PFSK-1 (cell line): Measurements from ENCODE around the gene IL22RA2.

Experiments
- FOXP2 ChIP-seq: optimal IDR thresholded peaks from 2 replicates; pipeline ENCODE3; 2011; ENCODE audit warnings: borderline replicate concordance, control low read depth, inconsistent platforms; ENCODE audit not compliant: insufficient read depth; ENCODE audit errors: extremely low read length, extremely low read depth
- POLR2AphosphoS5 ChIP-seq: IDR thresholded peaks from 2 replicates; pipeline ENCODE4 v1.6.1; 2012; ENCODE audit warnings: low read depth, mild to moderate bottlenecking, control low read depth, low read length, moderate library complexity
- SIN3A ChIP-seq: IDR thresholded peaks from 2 replicates; pipeline ENCODE4 v1.6.1; 2012; ENCODE audit warnings: mild to moderate bottlenecking, low read length, moderate library complexity, borderline replicate concordance; ENCODE audit not compliant: insufficient read depth
- TAF1 ChIP-seq: IDR thresholded peaks from 2 replicates; pipeline ENCODE4 v1.6.1; 2012; ENCODE audit warnings: low read length, control low read depth, borderline replicate concordance; ENCODE audit not compliant: insufficient read depth
- TF ChIP-seq, protein P1 (sequence below), 2 experiments: IDR thresholded peaks; 2 replicates each; pipeline versions ENCODE4 v1.6.1 to v1.8.0; 2011 to 2012; ENCODE audit warnings: low read depth in 2 of 2, low read length in 2 of 2, control low read depth in 1 of 2, inconsistent platforms in 1 of 2, mild to moderate bottlenecking in 1 of 2, moderate library complexity in 1 of 2; ENCODE audit not compliant: insufficient read depth in 1 of 2

The IL22RA2 gene

DNA sequence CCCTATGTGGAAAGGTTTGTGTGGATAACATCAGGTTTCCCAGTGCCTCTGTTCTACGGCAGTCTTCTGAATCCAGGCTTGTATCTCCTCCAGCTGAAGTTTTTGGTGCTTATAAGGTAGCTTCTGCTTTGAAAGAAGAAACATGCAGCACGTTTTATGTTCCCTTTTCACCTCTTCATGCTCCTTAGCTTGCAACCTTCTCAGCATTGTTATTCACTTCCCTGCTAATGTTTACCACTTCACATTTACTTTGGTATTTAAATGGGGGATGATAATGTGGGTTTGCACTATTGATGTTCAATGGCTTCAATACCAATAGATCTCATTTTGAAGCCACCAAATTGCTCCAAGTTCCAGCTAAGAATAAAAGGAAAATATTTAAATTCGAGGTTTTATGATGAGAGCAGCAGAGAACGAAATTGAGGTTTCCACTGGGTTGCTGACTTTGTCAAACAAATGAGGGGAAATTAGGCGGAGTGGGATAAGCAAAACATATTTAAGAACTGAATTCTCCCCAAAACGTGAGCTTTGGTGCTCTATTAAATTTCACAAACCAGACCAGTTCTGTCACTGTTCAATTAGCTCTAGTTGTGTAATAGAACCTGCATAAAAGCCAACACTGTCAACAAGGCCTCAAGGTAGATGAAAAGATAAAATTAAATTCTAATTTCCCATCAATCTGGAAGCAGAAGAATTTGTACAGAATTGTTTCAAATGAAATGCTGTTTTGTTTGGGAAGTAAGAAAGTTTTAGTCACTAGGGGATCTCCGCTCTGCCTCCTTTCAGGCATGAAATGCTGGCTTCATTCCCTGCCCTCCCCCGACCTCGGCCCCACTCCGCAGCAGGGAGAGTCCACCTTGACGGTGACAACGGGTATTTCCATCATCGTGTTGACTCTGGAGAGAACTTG lies 1.4 kb downstream of the IL22RA2 start:
- TF ChIP-seq TAF1, result no peak
- TF ChIP-seq FOXP2, result no peak
- TF ChIP-seq, protein P1, sequence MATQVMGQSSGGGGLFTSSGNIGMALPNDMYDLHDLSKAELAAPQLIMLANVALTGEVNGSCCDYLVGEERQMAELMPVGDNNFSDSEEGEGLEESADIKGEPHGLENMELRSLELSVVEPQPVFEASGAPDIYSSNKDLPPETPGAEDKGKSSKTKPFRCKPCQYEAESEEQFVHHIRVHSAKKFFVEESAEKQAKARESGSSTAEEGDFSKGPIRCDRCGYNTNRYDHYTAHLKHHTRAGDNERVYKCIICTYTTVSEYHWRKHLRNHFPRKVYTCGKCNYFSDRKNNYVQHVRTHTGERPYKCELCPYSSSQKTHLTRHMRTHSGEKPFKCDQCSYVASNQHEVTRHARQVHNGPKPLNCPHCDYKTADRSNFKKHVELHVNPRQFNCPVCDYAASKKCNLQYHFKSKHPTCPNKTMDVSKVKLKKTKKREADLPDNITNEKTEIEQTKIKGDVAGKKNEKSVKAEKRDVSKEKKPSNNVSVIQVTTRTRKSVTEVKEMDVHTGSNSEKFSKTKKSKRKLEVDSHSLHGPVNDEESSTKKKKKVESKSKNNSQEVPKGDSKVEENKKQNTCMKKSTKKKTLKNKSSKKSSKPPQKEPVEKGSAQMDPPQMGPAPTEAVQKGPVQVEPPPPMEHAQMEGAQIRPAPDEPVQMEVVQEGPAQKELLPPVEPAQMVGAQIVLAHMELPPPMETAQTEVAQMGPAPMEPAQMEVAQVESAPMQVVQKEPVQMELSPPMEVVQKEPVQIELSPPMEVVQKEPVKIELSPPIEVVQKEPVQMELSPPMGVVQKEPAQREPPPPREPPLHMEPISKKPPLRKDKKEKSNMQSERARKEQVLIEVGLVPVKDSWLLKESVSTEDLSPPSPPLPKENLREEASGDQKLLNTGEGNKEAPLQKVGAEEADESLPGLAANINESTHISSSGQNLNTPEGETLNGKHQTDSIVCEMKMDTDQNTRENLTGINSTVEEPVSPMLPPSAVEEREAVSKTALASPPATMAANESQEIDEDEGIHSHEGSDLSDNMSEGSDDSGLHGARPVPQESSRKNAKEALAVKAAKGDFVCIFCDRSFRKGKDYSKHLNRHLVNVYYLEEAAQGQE (IDR thresholded peaks at IDR 0.05; ENCODE audit: insufficient read depth in 1 of 2, low read depth in 2 of 2, low read length in 2 of 2), result no peak
- no peak for TF ChIP-seq POLR2AphosphoS5
- TF ChIP-seq SIN3A, result no peak

DNA sequence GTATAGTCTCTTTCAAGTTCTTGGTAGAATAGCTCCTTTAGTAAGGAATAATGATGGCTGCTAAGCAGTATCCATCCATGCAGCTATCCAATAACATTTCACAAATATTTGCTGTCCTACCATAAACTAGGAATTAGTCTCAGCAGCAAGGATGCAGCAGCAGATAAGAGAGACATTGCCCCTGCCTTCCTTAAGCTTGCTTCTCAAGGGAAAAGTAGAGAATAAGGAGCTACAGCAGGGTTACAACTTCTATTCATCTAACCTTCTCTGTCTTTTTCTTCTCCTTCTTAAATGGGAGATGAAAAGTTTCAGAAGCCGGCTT lies 2.4 kb downstream of the IL22RA2 start:
- TF ChIP-seq, protein P1 (IDR thresholded peaks at IDR 0.05; ENCODE audit: insufficient read depth in 1 of 2, low read depth in 2 of 2, low read length in 2 of 2), result no peak
- TF ChIP-seq POLR2AphosphoS5 (no peak), FOXP2 (no peak), SIN3A (no peak), TAF1 (no peak)

DNA sequence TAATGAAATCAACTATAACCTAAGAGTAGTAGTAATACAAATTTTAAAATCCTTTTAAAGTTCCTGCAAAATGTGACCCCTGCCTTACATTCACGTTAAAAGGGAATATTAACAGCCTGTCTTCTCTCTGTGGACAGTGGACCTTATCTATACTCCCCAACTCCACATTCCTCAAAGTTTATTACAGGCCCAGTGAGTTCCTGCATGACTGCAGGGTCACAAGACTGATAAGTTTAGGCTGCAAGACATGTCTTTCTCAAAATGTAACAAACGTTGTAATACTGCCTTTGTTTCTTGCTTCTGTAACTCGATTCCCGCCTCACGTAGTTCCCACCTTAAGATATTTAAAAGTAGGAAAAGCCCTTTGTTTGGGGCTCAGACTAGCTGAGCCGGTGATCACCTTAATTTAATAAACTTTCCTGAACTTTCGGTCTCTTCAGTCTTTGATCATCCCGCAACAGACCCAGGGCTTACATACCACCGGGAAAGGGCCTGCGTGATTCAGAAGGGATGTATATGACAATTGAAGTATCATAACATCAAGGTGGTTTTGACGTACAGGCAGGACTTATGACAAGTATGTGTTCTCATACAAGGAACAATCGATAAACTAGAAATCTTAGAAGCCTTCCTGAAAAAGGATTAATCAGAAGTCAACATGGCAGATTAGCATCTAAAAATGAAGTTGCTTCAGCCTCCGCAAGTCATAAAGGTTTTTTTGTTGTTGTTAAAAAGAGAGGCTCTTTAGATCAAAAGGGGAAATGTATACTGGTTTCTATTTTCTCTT lies 3.0 kb downstream of the IL22RA2 start:
- no peak for TF ChIP-seq TAF1
- no peak for TF ChIP-seq FOXP2
- TF ChIP-seq SIN3A, result no peak
- TF ChIP-seq, protein P1 (IDR thresholded peaks at IDR 0.05; ENCODE audit: insufficient read depth in 1 of 2, low read depth in 2 of 2, low read length in 2 of 2), result no peak

DNA sequence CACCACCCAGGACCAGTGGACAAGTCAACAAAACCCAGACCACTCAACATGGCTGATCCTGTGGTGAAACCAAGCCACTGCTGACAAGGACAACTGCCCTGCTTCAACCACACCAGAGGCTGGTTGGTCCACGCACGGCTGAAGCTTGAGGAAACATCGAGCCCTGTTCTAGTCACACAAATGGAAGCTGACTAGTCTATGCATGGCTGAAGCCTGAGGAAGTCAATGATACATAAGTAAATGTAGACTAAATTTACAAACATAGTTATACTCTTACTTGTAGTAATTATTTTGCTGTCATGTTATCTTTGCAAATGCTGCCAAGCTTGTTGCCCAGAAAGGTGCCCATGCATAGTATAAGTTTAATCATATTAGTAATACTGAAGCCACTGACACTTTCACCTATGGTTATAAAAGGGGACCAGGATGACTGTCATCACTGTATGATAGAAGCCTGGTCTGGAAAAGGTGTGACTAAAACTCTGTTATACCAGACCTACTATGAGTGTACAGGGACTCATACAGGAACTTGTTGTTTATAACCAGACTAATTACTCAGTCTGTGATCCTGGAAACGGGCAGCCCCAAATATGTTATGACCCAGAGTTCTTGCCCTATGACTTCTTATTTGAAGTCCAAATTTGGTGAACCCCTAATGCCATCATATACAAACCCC lies 5.6 kb downstream of the IL22RA2 start:
- TF ChIP-seq TAF1, result no peak
- TF ChIP-seq SIN3A, result no peak
- TF ChIP-seq, protein P1 (IDR thresholded peaks at IDR 0.05; ENCODE audit: insufficient read depth in 1 of 2, low read depth in 2 of 2, low read length in 2 of 2), result no peak
- TF ChIP-seq POLR2AphosphoS5, result no peak
- no peak for TF ChIP-seq FOXP2
